ENCODE results near the gene MED15.
"Not testable (repeated sequence)": the region's sequence is repeated elsewhere in the genome, so short reads cannot be mapped to it uniquely, and the experiment has no call there.

MED15 gene

GRCh38 chr22:20591295-20591645 is 83.9 kb downstream of the MED15 start:
- H3K4me1 ChIP-seq (ENCODE audit: control insufficient read depth in 1 of 2, insufficient read depth in 2 of 2, low read length in 2 of 2), result no peaks in the 10 kb centered on the region
- H3K9me3 ChIP-seq (ENCODE audit: control insufficient read depth in 1 of 2, low read length in 2 of 2), result no peaks in the 10 kb centered on the region

GRCh38 chr22:20591660-20592310 is 84.4 kb downstream of the MED15 start:
- Histone ChIP-seq H3K9me3 (ENCODE audit: control insufficient read depth in 1 of 2, low read length in 2 of 2) (no peaks in the 10 kb centered on the region), H3K27ac (ENCODE audit: low read length) (no peak overlapping the region), H3K4me1 (ENCODE audit: control insufficient read depth in 1 of 2, insufficient read depth in 2 of 2, low read length in 2 of 2) (no peaks in the 10 kb centered on the region), H3K36me3 (ENCODE audit: control insufficient read depth in 1 of 2, insufficient read depth in 2 of 2, low read length in 2 of 2) (peaks cover 4 to 13% of the 10 kb centered on the region in 2 donors), H3K27me3 (ENCODE audit: low read depth, low read length) (no peaks in the 10 kb centered on the region), H3K4me3 (ENCODE audit: low read depth in 1 of 2, low read length in 2 of 2) (no peak overlapping the region)

More at GRCh38 chr22:20591295-20591645, 83.9 kb downstream of the MED15 start:
- no peaks in the 10 kb centered on the region for H3K27me3 ChIP-seq (ENCODE audit: low read depth, low read length)
- no peak overlapping the region for H3K27ac ChIP-seq (ENCODE audit: low read length)
- peaks cover 9 to 18% of the 10 kb centered on the region in 2 donors for H3K36me3 ChIP-seq (ENCODE audit: control insufficient read depth in 1 of 2, insufficient read depth in 2 of 2, low read length in 2 of 2)
- no peak overlapping the region for H3K4me3 ChIP-seq (ENCODE audit: low read depth in 1 of 2, low read length in 2 of 2)

- H3K27ac ChIP-seq (ENCODE audit: low read length); H3K4me1 ChIP-seq (ENCODE audit: control insufficient read depth in 1 of 2, insufficient read depth in 2 of 2, low read length in 2 of 2); H3K9me3 ChIP-seq (ENCODE audit: control insufficient read depth in 1 of 2, low read length in 2 of 2); H3K36me3 ChIP-seq (ENCODE audit: control insufficient read depth in 1 of 2, insufficient read depth in 2 of 2, low read length in 2 of 2); H3K27me3 ChIP-seq (ENCODE audit: low read depth, low read length); H3K4me3 ChIP-seq (ENCODE audit: low read depth in 1 of 2, low read length in 2 of 2): not testable (repeated sequence)
Observed at GRCh38 chr22:20594038-20594437, 86.6 kb downstream of the MED15 start.

- not testable (repeated sequence) for H3K27ac ChIP-seq (ENCODE audit: low read length); H3K27me3 ChIP-seq (ENCODE audit: low read depth, low read length); H3K36me3 ChIP-seq (ENCODE audit: control insufficient read depth in 1 of 2, insufficient read depth in 2 of 2, low read length in 2 of 2); H3K4me1 ChIP-seq (ENCODE audit: control insufficient read depth in 1 of 2, insufficient read depth in 2 of 2, low read length in 2 of 2); H3K9me3 ChIP-seq (ENCODE audit: control insufficient read depth in 1 of 2, low read length in 2 of 2); H3K4me3 ChIP-seq (ENCODE audit: low read depth in 1 of 2, low read length in 2 of 2)
Observed at GRCh38 chr22:20594486-20594885, 87.1 kb downstream of the MED15 start.

DNA sequence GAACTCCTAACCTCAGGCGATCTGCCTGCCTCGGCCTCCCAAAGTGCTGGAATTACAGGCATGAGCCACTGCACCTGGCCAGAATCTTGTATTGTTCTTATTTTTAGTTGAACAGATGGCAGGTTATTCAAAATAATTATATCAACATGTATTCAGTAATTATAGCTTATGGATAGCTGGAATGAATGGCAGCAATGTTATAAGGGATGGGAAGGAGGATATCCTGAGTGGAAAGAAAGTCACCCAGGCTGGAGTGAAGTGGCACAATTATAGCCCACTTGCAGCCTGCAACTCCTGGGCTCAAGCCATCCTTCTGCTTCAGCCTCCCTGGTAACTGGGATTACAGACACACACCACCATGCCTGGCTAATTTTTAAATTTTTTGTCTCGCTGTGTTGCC is 88.1 kb downstream of the MED15 start:
- no peaks in the 10 kb centered on the region for H3K36me3 ChIP-seq (ENCODE audit: control insufficient read depth in 1 of 2, insufficient read depth in 2 of 2, low read length in 2 of 2)
- H3K4me3 ChIP-seq (ENCODE audit: low read depth in 1 of 2, low read length in 2 of 2), result no peak overlapping the region
- no peaks in the 10 kb centered on the region for H3K4me1 ChIP-seq (ENCODE audit: control insufficient read depth in 1 of 2, insufficient read depth in 2 of 2, low read length in 2 of 2)
- no peaks in the 10 kb centered on the region for H3K9me3 ChIP-seq (ENCODE audit: control insufficient read depth in 1 of 2, low read length in 2 of 2)
- H3K27ac ChIP-seq (ENCODE audit: low read length), result no peak overlapping the region
- H3K27me3 ChIP-seq (ENCODE audit: low read depth, low read length), result no peaks in the 10 kb centered on the region

DNA sequence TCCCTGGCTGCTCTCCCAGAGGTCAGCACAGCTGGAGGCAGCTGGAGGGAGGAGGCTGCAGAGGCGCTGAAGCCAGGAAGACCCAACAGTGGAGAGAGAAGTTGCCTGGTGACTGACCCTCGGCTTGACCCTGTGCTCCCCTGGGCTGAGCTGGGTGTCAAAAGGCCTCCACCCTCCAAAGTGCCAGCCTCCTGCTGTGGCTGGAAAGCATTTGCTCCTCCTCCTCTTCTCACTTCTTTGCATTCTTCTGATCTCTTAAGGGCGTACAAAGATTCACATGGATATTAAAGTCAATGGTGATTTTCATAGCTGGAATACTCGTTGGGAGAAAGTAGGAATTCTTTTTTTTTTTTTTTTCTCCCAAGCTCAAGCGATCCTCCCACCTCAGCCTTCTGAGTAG is 91.7 kb downstream of the MED15 start:
- Histone ChIP-seq H3K36me3 (ENCODE audit: control insufficient read depth in 1 of 2, insufficient read depth in 2 of 2, low read length in 2 of 2) (no peaks in the 10 kb centered on the region), H3K27me3 (ENCODE audit: low read depth, low read length) (no peaks in the 10 kb centered on the region), H3K4me3 (ENCODE audit: low read depth in 1 of 2, low read length in 2 of 2) (no peak overlapping the region), H3K4me1 (ENCODE audit: control insufficient read depth in 1 of 2, insufficient read depth in 2 of 2, low read length in 2 of 2) (no peaks in the 10 kb centered on the region), H3K27ac (ENCODE audit: low read length) (no peak overlapping the region), H3K9me3 (ENCODE audit: control insufficient read depth in 1 of 2, low read length in 2 of 2) (no peaks in the 10 kb centered on the region)

GRCh38 chr22:20600137-20600673 is 92.8 kb downstream of the MED15 start:
- H3K27me3 ChIP-seq (ENCODE audit: low read depth, low read length), result no peaks in the 10 kb centered on the region
- no peak overlapping the region for H3K27ac ChIP-seq (ENCODE audit: low read length)
- no peaks in the 10 kb centered on the region for H3K4me1 ChIP-seq (ENCODE audit: control insufficient read depth in 1 of 2, insufficient read depth in 2 of 2, low read length in 2 of 2)
- H3K4me3 ChIP-seq (ENCODE audit: low read depth in 1 of 2, low read length in 2 of 2), result no peak overlapping the region
- H3K9me3 ChIP-seq (ENCODE audit: control insufficient read depth in 1 of 2, low read length in 2 of 2), result no peaks in the 10 kb centered on the region
- no peaks in the 10 kb centered on the region for H3K36me3 ChIP-seq (ENCODE audit: control insufficient read depth in 1 of 2, insufficient read depth in 2 of 2, low read length in 2 of 2)

- Histone ChIP-seq H3K9me3 (ENCODE audit: control insufficient read depth in 1 of 2, low read length in 2 of 2) (no peaks in the 10 kb centered on the region), H3K36me3 (ENCODE audit: control insufficient read depth in 1 of 2, insufficient read depth in 2 of 2, low read length in 2 of 2) (no peaks in the 10 kb centered on the region), H3K27me3 (ENCODE audit: low read depth, low read length) (no peaks in the 10 kb centered on the region), H3K4me3 (ENCODE audit: low read depth in 1 of 2, low read length in 2 of 2) (no peak overlapping the region), H3K27ac (ENCODE audit: low read length) (no peak overlapping the region), H3K4me1 (ENCODE audit: control insufficient read depth in 1 of 2, insufficient read depth in 2 of 2, low read length in 2 of 2) (no peaks in the 10 kb centered on the region)
Observed at GRCh38 chr22:20601308-20601707, 93.9 kb downstream of the MED15 start.

GRCh38 chr22:20602609-20603164 is 95.3 kb downstream of the MED15 start:
- Histone ChIP-seq H3K36me3 (ENCODE audit: control insufficient read depth in 1 of 2, insufficient read depth in 2 of 2, low read length in 2 of 2) (no peaks in the 10 kb centered on the region), H3K27me3 (ENCODE audit: low read depth, low read length) (no peaks in the 10 kb centered on the region), H3K4me1 (ENCODE audit: control insufficient read depth in 1 of 2, insufficient read depth in 2 of 2, low read length in 2 of 2) (no peaks in the 10 kb centered on the region), H3K27ac (ENCODE audit: low read length) (no peak overlapping the region), H3K9me3 (ENCODE audit: control insufficient read depth in 1 of 2, low read length in 2 of 2) (no peaks in the 10 kb centered on the region), H3K4me3 (ENCODE audit: low read depth in 1 of 2, low read length in 2 of 2) (no peak overlapping the region)

GRCh38 chr22:20604092-20604747 is 96.8 kb downstream of the MED15 start:
- H3K36me3 ChIP-seq (ENCODE audit: control insufficient read depth in 1 of 2, insufficient read depth in 2 of 2, low read length in 2 of 2), result no peaks in the 10 kb centered on the region
- H3K27ac ChIP-seq (ENCODE audit: low read length), result no peak overlapping the region
- no peaks in the 10 kb centered on the region for H3K27me3 ChIP-seq (ENCODE audit: low read depth, low read length)
- H3K4me1 ChIP-seq (ENCODE audit: control insufficient read depth in 1 of 2, insufficient read depth in 2 of 2, low read length in 2 of 2), result no peaks in the 10 kb centered on the region
- no peaks in the 10 kb centered on the region for H3K9me3 ChIP-seq (ENCODE audit: control insufficient read depth in 1 of 2, low read length in 2 of 2)
- no peak overlapping the region for H3K4me3 ChIP-seq (ENCODE audit: low read depth in 1 of 2, low read length in 2 of 2)

GRCh38 chr22:20604776-20605221 is 97.4 kb downstream of the MED15 start:
- Histone ChIP-seq H3K4me1 (ENCODE audit: control insufficient read depth in 1 of 2, insufficient read depth in 2 of 2, low read length in 2 of 2) (no peaks in the 10 kb centered on the region), H3K9me3 (ENCODE audit: control insufficient read depth in 1 of 2, low read length in 2 of 2) (no peaks in the 10 kb centered on the region), H3K27me3 (ENCODE audit: low read depth, low read length) (no peaks in the 10 kb centered on the region), H3K36me3 (ENCODE audit: control insufficient read depth in 1 of 2, insufficient read depth in 2 of 2, low read length in 2 of 2) (no peaks in the 10 kb centered on the region), H3K4me3 (ENCODE audit: low read depth in 1 of 2, low read length in 2 of 2) (no peak overlapping the region), H3K27ac (ENCODE audit: low read length) (no peak overlapping the region)
